Osteoblast (primary cell): ENCODE data around the gene WRAP73. TPM values are rescaled to one million over a fixed set of nuclear protein-coding genes. Genes with fewer than 3 reads are reported as not detected.

ENCODE experiments used
- DNase-seq: peaks from one replicate; pipeline ENCODE4 v3.0.0; 2011; ENCODE audit warnings: low spot score, mixed read lengths; ENCODE audit not compliant: insufficient read length; ENCODE audit errors: missing footprints
- H2AFZ ChIP-seq: 2 replicates; pipeline ENCODE4 v1.6.0; 2011; ENCODE audit warnings: mild to moderate bottlenecking, low read length
- H3K27ac ChIP-seq: 2 replicates; pipeline ENCODE4 v1.5.1; 2011; ENCODE audit warnings: mild to moderate bottlenecking, low read depth, low read length, moderate library complexity
- H3K27me3 ChIP-seq: 2 replicates; pipeline ENCODE4 v1.6.0; 2012; ENCODE audit warnings: mild to moderate bottlenecking, control low read depth, inconsistent platforms, low read length, moderate library complexity; ENCODE audit not compliant: insufficient read depth
- H3K36me3 ChIP-seq: 2 replicates; pipeline ENCODE4 v1.5.1; 2011; ENCODE audit warnings: mild to moderate bottlenecking, low read length, control low read depth, moderate library complexity; ENCODE audit not compliant: insufficient read depth
- H3K4me1 ChIP-seq: 2 replicates; pipeline ENCODE4 v1.5.1; 2011; ENCODE audit warnings: mild to moderate bottlenecking, low read length, control low read depth, moderate library complexity; ENCODE audit not compliant: insufficient read depth
- H3K4me2 ChIP-seq: 2 replicates; pipeline ENCODE4 v1.6.0; 2011; ENCODE audit warnings: mild to moderate bottlenecking, low read length; ENCODE audit not compliant: insufficient read depth
- H3K4me3 ChIP-seq: fragments of 200-600 bp; sonication (generic); 3 replicates; pipeline ENCODE4 v1.5.1; 2012; ENCODE audit warnings: mild to moderate bottlenecking, low read length, inconsistent platforms; ENCODE audit not compliant: insufficient read depth
- H3K79me2 ChIP-seq: 2 replicates; pipeline ENCODE4 v1.6.0; 2012; ENCODE audit warnings: mild to moderate bottlenecking, low read length, control low read depth, inconsistent platforms; ENCODE audit not compliant: insufficient read depth
- H3K9me3 ChIP-seq: 2 replicates; pipeline ENCODE4 v1.5.1; 2011; ENCODE audit warnings: low read depth, low read length, control low read depth
- H4K20me1 ChIP-seq: 2 replicates; pipeline ENCODE4 v1.6.0; 2012; ENCODE audit warnings: mild to moderate bottlenecking, low read length, control low read depth; ENCODE audit not compliant: insufficient read depth
- CTCF ChIP-seq: IDR thresholded peaks from 2 replicates; pipeline ENCODE4 v1.5.1; 2011; ENCODE audit warnings: mild to moderate bottlenecking, low read depth, low read length, moderate library complexity; ENCODE audit errors: extremely low read depth
- total RNA-seq: library from RNA; depleted of rRNA; stranded (reverse); fragments of >200 nt; gene quantifications from 2 replicates; pipeline ENCODE4 v1.2.3, GENCODE V29; 2012

Gene WRAP73
- total RNA-seq, 1 donor = 9.8 TPM

- H3K79me2 ChIP-seq = no peaks in the 10 kb centered on the region
- H3K27me3 ChIP-seq = peaks cover 6% of the 10 kb centered on the region
- H2AFZ ChIP-seq = no peak overlapping the region
- H3K4me2 ChIP-seq = no peak overlapping the region
- no peak overlapping the region for H3K4me3 ChIP-seq
- no peaks in the 10 kb centered on the region for H3K9me3 ChIP-seq
- H4K20me1 ChIP-seq = no peaks in the 10 kb centered on the region
- no peak overlapping the region for H3K27ac ChIP-seq
- DNase-seq = no peak
- H3K4me1 ChIP-seq = no peaks in the 10 kb centered on the region
- no peak for TF ChIP-seq CTCF
- H3K36me3 ChIP-seq = no peaks in the 10 kb centered on the region
Observed at GRCh38 chr1:3697104-3697503, 47.2 kb upstream of the WRAP73 start.

GRCh38 chr1:3696689-3697088 lies 46.8 kb upstream of the WRAP73 start:
- no peaks in the 10 kb centered on the region for H3K9me3 ChIP-seq
- DNase-seq = no peak
- no peak overlapping the region for H3K27ac ChIP-seq
- H4K20me1 ChIP-seq = no peaks in the 10 kb centered on the region
- H3K79me2 ChIP-seq = no peaks in the 10 kb centered on the region
- TF ChIP-seq CTCF = no peak
- H2AFZ ChIP-seq = no peak overlapping the region
- H3K4me3 ChIP-seq = no peak overlapping the region
- peaks cover 6% of the 10 kb centered on the region for H3K27me3 ChIP-seq
- no peak overlapping the region for H3K4me2 ChIP-seq
- H3K4me1 ChIP-seq = no peaks in the 10 kb centered on the region
- no peaks in the 10 kb centered on the region for H3K36me3 ChIP-seq

- peak; percentile 99 for DNase-seq
- H3K4me2 ChIP-seq = peak overlapping the region; percentile 76
- peak overlapping the region; percentile 59 for H2AFZ ChIP-seq
- no peaks in the 10 kb centered on the region for H3K9me3 ChIP-seq
- H3K4me1 ChIP-seq = no peaks in the 10 kb centered on the region
- peak; percentile 69 for TF ChIP-seq CTCF
- peaks cover 6% of the 10 kb centered on the region for H3K27me3 ChIP-seq
- peak overlapping the region; percentile 48 for H3K4me3 ChIP-seq
- H3K27ac ChIP-seq = no peak overlapping the region
- no peaks in the 10 kb centered on the region for H3K79me2 ChIP-seq
- no peaks in the 10 kb centered on the region for H4K20me1 ChIP-seq
- H3K36me3 ChIP-seq = no peaks in the 10 kb centered on the region
Observed at GRCh38 chr1:3695326-3696217, 45.7 kb upstream of the WRAP73 start.

- no peak overlapping the region for H2AFZ ChIP-seq
- DNase-seq = no peak
- H3K27ac ChIP-seq = no peak overlapping the region
- no peak overlapping the region for H3K4me3 ChIP-seq
- no peaks in the 10 kb centered on the region for H3K79me2 ChIP-seq
- TF ChIP-seq CTCF = no peak
- H4K20me1 ChIP-seq = no peaks in the 10 kb centered on the region
- H3K4me2 ChIP-seq = no peak overlapping the region
- no peaks in the 10 kb centered on the region for H3K4me1 ChIP-seq
- no peaks in the 10 kb centered on the region for H3K9me3 ChIP-seq
- no peaks in the 10 kb centered on the region for H3K27me3 ChIP-seq
- H3K36me3 ChIP-seq = no peaks in the 10 kb centered on the region
Observed at GRCh38 chr1:3693321-3693720, 43.4 kb upstream of the WRAP73 start.
